22Rv1 (cell line): Measurements from ENCODE around the gene PNLIPRP2.

Experiments used
- H3K27ac ChIP-seq: fragments of 450-650 bp; 2 replicates; pipeline ENCODE4 v1.5.1; 2017
- CTCF ChIP-seq: fragments of 450-650 bp; IDR thresholded peaks from 2 replicates; pipeline ENCODE4 v1.5.1; 2017; ENCODE audit warnings: mild to moderate bottlenecking
- ZFX ChIP-seq: fragments of 450-650 bp; IDR thresholded peaks from 2 replicates; pipeline ENCODE4 v1.6.1; 2017; ENCODE audit warnings: antibody characterized with exemption, borderline replicate concordance

PNLIPRP2 gene

GRCh38 chr10:116613471-116613870 lies 7.3 kb upstream of the PNLIPRP2 start:
- H3K27ac ChIP-seq, result no peak overlapping the region
- TF ChIP-seq CTCF (no peak), ZFX (no peak)

GRCh38 chr10:116614796-116615195 lies 6.0 kb upstream of the PNLIPRP2 start:
- no peak overlapping the region for H3K27ac ChIP-seq
- TF ChIP-seq CTCF (no peak), ZFX (no peak)

- H3K27ac ChIP-seq, result no peak overlapping the region
- no peak for TF ChIP-seq CTCF
- TF ChIP-seq ZFX, result no peak
These were observed 5.5 kb upstream of the PNLIPRP2 start for GRCh38 chr10:116615199-116615776.

GRCh38 chr10:116621476-116621875 lies 723 bp downstream of the PNLIPRP2 start:
- no peak for TF ChIP-seq ZFX
- TF ChIP-seq CTCF, result no peak
- H3K27ac ChIP-seq, result no peak overlapping the region

GRCh38 chr10:116621934-116622655 lies 1.3 kb downstream of the PNLIPRP2 start:
- TF ChIP-seq ZFX (no peak), CTCF (no peak)
- no peak overlapping the region for H3K27ac ChIP-seq

- TF ChIP-seq ZFX (no peak), CTCF (no peak)
- no peak overlapping the region for H3K27ac ChIP-seq
These were observed 5.1 kb downstream of the PNLIPRP2 start for GRCh38 chr10:116625845-116626244.

GRCh38 chr10:116626815-116627214 lies 6.1 kb downstream of the PNLIPRP2 start:
- TF ChIP-seq ZFX (no peak), CTCF (no peak)
- H3K27ac ChIP-seq, result no peak overlapping the region
